ENCODE measurements around the gene SELENON. TPM values are rescaled to one million over a fixed set of nuclear protein-coding genes. Genes with fewer than 3 reads are reported as not detected.

SELENON gene
- total RNA-seq, 1 experiment from 2014 or later: 16.9 TPM

GRCh38 chr1:25785333-25786067 is 14.5 kb upstream of the SELENON start:
- in situ Hi-C loops (cut with HindIII; ENCODE audit: low pct_unique_long_range_greater_than_20kb, low sequenced_read_pairs): no loop called here
- DNase-seq (ENCODE audit: low read depth): no peak

DNA sequence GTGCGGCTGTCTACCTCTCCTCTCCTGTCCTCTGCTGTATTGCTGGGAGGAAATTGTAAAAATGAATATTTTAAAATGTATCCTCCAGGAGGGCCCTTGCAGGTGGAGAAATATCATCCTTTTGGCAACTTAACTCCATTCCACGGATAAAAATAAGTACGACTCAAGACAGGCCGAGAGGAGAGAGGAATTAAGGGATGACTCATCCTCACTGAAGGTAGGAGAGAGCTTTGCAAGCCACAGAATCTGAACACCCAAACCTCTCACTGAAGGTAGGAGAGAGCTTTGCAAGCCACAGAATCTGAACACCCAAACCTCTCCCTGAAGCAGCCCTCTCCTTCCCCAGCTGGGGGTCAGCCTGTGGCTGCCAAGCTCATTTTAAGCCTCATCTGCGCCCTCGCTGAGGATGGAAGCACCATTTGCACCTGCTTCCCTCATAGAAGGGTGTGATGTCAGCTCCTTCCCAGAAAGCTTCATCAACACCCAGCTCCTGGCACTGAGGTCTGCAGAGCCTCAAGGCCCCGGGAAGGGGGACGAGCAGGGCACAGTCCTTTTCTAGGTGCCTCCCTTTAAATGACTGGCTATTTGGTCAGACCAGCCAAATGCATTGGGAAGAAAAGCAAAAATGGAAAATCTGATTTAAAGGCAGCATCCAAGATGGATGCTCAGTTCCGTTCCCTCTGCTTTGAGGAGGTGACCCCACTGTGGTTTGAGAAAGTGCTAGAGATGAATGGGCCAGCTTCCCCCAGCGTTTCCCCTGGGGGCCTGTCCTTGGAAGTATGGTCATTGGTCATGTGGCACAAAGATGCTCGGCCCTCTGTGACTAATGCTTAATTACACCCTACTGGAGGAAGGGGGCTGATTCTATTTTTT is 12.9 kb upstream of the SELENON start:
- in situ Hi-C loops (cut with HindIII; ENCODE audit: low pct_unique_long_range_greater_than_20kb, low sequenced_read_pairs): no loop called here
- DNase-seq (ENCODE audit: low read depth): no peak

DNA sequence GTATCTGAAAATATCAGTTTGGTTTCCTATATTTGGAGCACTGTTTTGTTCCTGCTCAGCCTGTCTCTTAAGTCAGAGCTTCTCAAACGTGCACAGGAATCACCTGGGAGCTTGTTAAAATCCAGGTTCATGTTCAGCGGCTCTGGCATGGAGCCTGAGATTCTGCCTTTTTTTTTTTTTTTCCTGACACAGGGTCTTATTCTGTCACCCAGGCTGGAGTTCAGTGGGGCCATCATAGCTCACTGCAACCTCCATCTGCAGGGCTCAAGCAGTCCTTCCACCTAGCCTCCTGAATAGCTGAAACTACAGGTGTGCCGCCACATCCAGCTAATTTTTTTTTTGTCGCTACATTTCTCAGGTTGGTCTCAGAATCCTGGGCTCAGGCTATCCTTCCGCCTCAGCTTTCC is 12.2 kb upstream of the SELENON start:
- DNase-seq (ENCODE audit: low read depth): no peak
- in situ Hi-C loops (cut with HindIII; ENCODE audit: low pct_unique_long_range_greater_than_20kb, low sequenced_read_pairs): no loop called here

- in situ Hi-C loops (cut with HindIII; ENCODE audit: low pct_unique_long_range_greater_than_20kb, low sequenced_read_pairs): no loop called here
These were observed 9.5 kb upstream of the SELENON start for GRCh38 chr1:25790472-25790871.

DNA sequence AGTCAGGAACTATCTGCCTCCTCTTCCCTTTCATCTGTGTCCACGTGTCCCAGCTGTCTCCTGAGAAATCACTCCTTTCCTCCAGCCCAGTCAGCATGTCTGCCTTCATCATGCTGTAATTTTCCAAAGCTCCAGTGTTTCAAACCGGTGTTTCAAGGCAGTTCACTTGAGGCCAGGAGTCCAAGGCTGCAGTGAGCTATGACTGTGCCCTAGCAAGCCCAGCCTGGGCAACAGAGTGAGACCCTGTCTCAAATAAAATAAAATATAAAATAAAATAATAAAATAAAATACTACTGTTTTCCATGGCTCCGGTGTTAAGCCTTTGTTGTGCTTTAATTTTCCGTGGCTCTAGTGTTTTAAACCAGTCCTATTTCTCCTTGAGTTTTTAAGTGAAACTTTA is 7.9 kb upstream of the SELENON start:
- in situ Hi-C loops (cut with HindIII; ENCODE audit: low pct_unique_long_range_greater_than_20kb, low sequenced_read_pairs): no loop called here
- DNase-seq (ENCODE audit: low read depth): no peak

More at GRCh38 chr1:25790472-25790871, 9.5 kb upstream of the SELENON start:
- no peak for DNase-seq (ENCODE audit: low read depth)

DNA sequence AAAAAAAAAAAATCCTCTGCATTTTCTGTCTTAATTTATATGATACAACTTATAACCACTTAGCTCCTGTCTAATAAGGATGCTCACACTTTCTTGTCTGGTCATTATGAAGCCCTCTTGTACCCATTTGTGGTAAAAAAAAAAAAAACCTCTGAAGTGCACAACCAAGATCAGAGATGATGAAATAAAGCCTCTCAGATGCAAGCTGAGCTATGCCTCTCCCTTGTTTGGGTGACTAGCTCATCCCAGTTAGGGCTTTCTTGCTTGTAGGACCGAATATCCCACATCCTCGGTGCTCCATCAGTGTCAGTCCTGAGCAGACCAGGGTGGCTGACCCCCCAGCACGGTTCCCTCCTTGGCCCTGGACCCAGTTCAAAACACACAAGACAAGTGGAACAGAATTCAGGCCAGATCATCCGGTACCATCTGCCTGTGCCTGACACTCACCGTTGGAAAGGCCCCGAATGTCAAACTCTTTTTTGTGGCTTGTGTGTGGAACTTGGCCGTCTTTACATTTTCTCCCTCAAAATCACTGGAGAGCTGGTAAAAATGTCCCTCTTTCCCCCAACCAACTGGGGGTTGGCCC is 6.3 kb upstream of the SELENON start:
- in situ Hi-C loops (cut with HindIII; ENCODE audit: low pct_unique_long_range_greater_than_20kb, low sequenced_read_pairs): no loop called here
- DNase-seq (ENCODE audit: low read depth): no peak

DNA sequence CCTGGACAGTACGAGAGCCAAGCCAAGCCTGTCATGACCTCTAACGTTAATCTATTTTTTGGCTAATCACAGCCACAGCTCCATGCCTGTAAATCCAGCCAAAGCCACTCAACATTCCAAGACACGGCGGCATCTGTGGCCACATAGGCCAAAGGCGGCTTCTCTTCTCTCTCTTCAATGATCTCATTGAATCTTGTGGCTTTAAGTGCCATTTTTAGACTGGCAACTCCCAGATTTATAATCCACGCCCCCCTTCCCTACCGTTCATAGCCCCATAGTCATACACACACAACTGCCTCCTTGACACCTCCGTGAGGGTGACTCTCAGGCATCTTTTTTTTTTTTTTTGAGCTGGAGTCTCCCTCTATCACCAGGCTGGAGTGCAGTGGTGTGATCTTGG is 5.7 kb upstream of the SELENON start:
- in situ Hi-C loops (cut with HindIII; ENCODE audit: low pct_unique_long_range_greater_than_20kb, low sequenced_read_pairs): no loop called here

DNA sequence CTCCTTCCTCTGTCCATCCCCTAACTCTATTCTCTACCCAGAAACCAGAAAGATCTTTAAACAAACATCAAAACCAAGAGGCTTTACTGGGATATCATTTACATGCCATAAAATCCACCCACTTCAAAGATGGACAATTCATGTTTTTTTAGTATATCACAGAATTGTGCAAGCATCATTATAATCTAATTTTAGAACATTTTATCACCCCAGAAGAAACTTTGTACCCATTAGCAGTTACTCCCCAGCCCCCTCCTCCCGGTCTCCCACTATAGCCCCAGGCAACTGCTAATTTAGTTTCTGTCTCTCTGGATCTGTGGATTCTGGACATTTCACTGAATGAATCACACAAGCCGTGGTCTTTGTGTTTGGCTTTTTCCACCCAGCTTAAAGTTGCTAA is 4.8 kb upstream of the SELENON start:
- in situ Hi-C loops (cut with HindIII; ENCODE audit: low pct_unique_long_range_greater_than_20kb, low sequenced_read_pairs): no loop called here
- no peak for DNase-seq (ENCODE audit: low read depth)

More for the DNA sequence above, 5.7 kb upstream of the SELENON start:
- no peak for DNase-seq (ENCODE audit: low read depth)

DNA sequence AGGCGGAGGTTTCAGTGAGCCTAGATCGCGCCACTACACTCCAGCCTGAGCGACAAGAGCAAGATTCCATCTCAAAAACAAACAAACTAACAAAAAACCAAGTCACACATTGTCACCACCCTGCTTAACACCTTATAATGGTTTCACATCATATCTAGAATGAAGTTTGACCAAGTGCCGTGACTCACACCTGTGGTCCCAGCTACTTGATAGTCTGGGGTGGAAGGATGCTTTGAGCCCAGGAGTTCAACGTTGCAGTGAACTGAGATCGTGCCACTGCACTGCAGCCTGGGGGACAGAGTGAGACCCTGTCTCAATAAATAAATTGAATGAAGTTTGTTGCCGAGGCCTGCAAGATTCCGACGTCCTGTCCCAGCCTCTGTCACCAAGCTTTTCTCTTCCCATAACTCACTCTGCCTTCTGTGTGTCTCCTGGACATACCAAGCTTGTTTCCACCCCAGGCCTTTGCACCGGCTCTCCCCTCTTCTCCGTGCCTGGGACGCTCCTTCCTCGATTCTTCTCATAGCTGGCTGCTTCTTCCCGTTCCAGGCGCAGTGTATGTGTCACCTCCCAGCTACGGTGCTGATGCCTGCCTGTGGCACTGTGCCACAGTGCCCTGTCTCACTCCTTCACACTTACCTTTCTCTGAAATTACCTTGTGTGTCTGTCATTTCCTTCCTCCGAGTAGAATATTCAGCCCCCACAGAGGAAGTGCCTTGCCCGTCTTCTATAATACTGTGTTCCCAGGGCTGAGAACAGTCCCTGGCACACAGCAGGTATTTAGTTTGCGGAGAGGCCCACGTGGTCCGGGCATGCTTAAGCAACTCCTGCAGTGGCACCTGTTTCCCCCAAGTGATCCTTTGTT is 3.8 kb upstream of the SELENON start:
- in situ Hi-C loops (cut with HindIII; ENCODE audit: low pct_unique_long_range_greater_than_20kb, low sequenced_read_pairs): no loop called here
- DNase-seq (ENCODE audit: low read depth): no peak

DNA sequence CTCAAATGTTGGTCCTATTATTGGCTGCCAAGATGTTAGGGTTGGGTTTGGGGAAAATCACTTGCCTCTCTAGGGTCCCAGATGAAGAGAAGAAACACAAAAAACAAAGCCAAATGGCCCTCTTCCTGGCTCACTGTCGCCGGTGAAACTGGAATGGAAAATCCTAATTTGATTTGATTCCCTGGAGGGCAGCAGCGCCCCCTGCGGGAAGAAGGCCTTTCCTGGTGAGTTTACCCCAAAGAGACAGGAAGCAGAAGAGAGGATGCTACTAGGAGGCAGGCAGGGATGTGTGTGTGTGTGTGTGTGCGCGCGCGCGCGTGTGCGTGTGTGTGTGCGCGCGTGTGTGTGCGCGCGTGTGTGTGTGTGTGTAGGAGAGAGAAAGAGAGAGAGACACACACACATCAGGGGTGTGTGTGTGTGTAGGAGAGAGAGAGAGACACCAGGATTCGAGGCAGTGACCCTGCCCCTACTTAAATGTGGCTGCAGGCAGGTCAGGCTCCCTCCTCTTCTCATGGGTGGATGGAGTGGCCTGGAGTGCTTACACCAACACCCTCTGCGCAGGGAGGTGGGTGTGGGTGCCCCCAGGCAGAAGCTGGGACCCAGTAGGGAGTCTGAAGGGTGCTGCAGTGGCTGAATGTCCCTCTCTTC is 3.1 kb upstream of the SELENON start:
- peak; percentile 70 for DNase-seq (ENCODE audit: low read depth)
- in situ Hi-C loops (cut with HindIII; ENCODE audit: low pct_unique_long_range_greater_than_20kb, low sequenced_read_pairs): no loop called here

GRCh38 chr1:25797939-25798338 is 2.1 kb upstream of the SELENON start:
- in situ Hi-C loops (cut with HindIII; ENCODE audit: low pct_unique_long_range_greater_than_20kb, low sequenced_read_pairs): no loop called here

DNA sequence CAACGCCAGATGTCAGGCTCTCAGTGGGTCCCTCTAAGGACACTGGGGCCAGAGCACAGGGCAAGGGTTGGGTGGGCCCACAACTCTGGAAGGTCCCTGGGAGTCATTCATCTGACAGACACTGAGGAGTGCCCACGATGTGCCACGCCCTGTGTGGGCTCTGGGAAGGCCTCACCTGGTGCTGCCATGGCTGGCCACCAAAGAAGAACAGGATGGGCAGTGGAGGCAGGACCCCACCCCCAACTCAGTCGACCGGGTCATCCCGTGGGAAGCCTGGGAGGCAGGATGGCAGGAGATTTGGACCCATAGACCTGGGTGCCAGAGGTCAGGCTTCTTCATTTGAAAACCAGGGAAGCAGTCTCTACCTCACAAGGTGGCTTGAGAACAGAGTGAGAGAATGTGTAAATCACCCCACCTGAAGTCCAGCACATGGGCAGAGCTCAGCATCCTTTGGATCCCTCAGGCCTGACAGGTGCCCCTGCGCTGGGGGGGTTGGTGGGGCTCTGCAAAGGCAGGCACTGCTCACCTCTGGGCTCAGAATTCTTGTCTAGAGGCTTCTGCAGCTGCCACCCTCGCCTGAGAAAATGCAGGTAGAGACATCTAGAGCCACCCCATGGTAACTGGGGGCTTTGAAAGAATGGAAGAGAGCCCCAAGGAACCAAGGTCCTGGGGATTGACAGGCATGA is 1.2 kb upstream of the SELENON start:
- in situ Hi-C loops (cut with HindIII; ENCODE audit: low pct_unique_long_range_greater_than_20kb, low sequenced_read_pairs): no loop called here
- no peak for DNase-seq (ENCODE audit: low read depth)

More at GRCh38 chr1:25797939-25798338, 2.1 kb upstream of the SELENON start:
- DNase-seq (ENCODE audit: low read depth): no peak

GRCh38 chr1:25799352-25799934 is 550 bp upstream of the SELENON start:
- in situ Hi-C loops (cut with HindIII; ENCODE audit: low pct_unique_long_range_greater_than_20kb, low sequenced_read_pairs): no loop called here

GRCh38 chr1:25800703-25801377 is 847 bp downstream of the SELENON start:
- in situ Hi-C loops (cut with HindIII; ENCODE audit: low pct_unique_long_range_greater_than_20kb, low sequenced_read_pairs): no loop called here
- DNase-seq (ENCODE audit: low read depth): no peak

More at GRCh38 chr1:25799352-25799934, 550 bp upstream of the SELENON start:
- DNase-seq (ENCODE audit: low read depth): no peak

DNA sequence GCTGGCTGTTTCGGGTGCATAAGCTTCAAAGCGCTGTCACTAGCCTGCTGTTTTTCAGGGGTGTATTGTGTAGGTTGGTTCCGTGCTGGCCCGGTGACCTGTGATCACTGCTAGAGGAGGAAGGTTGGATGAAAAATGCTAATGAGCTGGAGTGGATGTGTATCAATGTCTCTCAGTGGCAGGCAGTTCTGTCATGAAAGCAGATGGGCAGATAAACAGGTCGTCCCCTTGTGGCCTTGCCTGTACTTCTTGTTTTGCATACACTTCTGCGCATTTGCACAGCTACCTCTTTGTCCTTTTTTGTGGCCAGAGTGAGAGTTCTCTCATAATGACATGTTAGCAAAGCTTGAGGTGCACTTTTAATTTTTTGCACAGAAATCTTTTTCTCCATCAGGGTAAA is 2.9 kb downstream of the SELENON start:
- in situ Hi-C loops (cut with HindIII; ENCODE audit: low pct_unique_long_range_greater_than_20kb, low sequenced_read_pairs): no loop called here
- DNase-seq (ENCODE audit: low read depth): no peak

GRCh38 chr1:25803368-25803767 is 3.4 kb downstream of the SELENON start:
- no peak for DNase-seq (ENCODE audit: low read depth)
- in situ Hi-C loops (cut with HindIII; ENCODE audit: low pct_unique_long_range_greater_than_20kb, low sequenced_read_pairs): no loop called here
